ENCODE results near the gene DOP1A. TPM values are rescaled to one million over a fixed set of nuclear protein-coding genes. Genes with fewer than 3 reads are reported as not detected.

The DOP1A gene, protein sequence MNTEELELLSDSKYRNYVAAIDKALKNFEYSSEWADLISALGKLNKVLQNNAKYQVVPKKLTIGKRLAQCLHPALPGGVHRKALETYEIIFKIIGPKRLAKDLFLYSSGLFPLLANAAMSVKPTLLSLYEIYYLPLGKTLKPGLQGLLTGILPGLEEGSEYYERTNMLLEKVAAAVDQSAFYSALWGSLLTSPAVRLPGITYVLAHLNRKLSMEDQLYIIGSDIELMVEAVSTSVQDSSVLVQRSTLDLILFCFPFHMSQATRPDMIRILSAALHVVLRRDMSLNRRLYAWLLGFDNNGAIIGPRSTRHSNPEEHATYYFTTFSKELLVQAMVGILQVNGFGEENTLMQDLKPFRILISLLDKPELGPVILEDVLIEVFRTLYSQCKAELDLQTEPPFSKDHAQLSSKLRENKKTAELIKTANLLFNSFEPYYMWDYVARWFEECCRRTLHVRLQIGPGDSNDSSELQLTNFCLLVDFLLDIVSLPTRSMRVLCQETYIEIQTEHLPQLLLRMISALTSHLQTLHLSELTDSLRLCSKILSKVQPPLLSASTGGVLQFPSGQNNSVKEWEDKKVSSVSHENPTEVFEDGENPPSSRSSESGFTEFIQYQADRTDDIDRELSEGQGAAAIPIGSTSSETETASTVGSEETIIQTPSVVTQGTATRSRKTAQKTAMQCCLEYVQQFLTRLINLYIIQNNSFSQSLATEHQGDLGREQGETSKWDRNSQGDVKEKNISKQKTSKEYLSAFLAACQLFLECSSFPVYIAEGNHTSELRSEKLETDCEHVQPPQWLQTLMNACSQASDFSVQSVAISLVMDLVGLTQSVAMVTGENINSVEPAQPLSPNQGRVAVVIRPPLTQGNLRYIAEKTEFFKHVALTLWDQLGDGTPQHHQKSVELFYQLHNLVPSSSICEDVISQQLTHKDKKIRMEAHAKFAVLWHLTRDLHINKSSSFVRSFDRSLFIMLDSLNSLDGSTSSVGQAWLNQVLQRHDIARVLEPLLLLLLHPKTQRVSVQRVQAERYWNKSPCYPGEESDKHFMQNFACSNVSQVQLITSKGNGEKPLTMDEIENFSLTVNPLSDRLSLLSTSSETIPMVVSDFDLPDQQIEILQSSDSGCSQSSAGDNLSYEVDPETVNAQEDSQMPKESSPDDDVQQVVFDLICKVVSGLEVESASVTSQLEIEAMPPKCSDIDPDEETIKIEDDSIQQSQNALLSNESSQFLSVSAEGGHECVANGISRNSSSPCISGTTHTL (N-terminal part only)
- 2.1 to 3.0 TPM (median 2.4 TPM) in 5 replicates for total RNA-seq (2022; extraction: Qiagen RNA extraction)

DNA sequence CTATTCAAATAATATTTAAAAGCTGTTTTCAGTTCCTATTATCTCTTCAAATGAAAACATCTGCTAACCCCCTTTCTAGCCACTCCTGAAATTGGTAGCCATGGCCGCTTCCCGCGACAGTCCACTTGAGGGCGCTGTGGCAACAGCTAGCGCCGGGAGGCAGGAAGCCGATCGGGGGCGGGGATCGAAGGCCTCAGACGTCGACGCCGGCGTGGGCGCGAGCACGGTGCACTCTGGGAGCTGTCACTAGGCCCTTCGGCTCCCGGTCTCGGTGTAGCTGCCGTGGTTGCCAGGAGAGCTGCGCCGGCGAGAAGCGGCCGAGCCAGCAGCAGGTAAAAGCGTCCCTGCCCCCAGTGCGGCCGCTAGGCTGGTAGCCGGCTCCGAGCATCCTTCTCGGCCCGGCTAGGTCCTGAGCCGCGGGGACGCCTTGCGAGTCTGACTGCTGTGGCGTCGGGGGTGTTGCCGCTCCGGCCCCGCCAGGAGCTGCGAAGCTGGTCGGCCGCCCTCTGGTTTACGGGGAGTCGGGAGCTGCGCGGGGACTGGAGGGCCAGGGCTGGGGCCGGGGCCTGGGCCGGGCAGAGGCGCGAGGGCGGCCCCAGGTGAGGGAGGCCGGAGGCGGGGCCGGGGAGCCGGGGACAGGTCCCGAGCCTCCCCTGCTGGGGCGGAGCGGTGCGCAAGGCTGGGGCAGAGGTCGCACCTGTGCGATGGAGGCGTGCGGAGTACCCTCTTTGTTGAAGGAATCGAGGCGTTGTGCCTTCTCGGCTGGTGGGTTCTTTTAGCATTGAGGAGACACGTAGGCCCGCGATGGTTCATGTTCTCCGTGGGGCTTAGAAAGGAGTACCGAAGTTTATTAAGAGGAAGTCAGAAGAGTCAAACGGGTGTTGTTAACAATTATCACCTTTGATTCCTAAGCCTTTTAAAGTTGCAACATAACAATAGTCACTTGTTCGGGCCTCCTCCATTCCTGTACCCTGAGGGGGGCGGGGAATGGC is at the start of gene DOP1A:
Gene DOP1A (plus strand): TSS at position 224 of the 992 bp plus-strand sequence. CDS start 29,307 bp downstream, outside the sequence.

DNA sequence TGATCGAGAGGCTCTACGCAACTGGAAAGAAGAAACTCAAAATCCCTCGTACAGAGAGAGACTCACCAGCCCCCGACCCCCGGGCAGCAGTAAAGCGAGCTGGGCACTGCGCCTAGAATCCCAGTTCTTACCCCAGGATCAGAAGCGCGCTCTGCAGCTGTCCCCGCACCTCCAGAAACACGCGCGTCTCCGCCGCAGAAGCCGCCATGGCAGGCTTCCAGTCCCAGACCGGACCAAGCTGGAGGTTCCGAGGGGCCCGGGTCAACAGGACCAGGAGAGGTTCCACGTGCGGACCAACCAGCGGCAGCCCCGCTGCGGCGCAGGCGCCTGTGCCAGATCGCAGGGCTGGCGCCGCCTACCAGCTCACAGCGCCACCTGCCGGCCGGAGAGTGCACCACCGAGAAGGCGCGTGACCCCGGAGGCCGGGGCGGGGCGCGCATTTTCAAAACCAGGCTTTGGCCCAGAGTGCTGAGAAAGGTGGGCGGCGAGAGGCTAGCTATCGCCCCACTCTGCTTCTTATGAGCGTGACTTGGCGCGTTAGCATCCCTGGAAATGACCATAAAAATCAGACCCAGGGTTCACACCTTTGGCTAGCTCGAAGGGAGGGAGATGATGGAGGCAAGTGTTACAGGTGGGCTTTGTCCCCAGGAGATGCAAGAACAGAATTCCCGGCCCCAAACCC is 1.8 kb upstream of the DOP1A start, which contains the start of gene UBE3D:
Gene UBE3D (minus strand): TSS at position 331 of the 682 bp plus-strand sequence. CDS start 123 bp downstream, at position 208.

DNA sequence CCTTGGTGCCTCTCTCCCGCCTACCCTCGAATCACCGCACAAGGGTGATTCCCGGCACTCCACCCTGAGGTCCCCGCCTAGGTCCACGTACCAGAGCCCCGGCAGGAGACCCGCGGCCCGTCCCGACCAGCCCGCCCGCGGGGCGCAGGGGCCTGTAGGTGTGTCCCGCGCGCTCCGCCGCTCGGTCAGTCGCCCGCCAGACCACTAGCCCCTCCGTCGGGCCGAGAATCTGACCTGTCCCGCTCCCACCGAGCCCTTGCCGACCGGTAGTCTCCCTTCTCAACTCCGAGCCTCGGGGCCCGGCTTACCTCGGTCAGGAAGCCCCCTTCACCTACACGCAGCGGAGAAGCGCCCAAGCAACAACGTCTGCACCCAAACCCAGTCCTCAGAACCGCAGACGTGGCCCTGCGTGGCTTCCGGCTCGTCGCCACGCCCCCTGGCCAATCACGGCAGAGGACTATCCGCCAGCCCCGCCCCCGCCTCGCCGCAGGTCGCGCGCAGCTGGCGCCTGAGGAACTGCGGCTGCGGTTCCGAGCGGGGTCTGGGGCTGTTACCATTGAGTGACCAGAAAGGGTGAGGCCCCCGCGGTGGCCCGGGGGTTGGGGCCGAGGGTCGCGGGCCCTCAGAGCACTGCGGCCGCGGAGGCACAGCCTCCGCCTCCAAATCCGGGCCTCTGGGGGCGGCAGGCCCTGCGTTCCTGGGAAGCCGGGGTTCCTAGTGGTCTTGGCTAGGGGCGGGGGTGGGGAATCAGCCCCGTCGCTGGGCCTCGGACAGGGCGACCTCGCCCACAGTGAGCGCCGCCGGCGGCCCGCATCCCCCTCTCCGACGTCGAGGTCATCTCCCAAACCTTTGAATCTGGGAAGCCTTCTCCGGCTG is 125.6 kb downstream of the DOP1A start, which contains the start of the genes PGM3 and RWDD2A:
Gene PGM3 (minus strand): TSS at position 395 of the 876 bp plus-strand sequence. CDS start 2,253 bp downstream, outside the sequence.
Gene RWDD2A (plus strand): TSS at position 487 of the 876 bp plus-strand sequence. CDS start 1,095 bp downstream, outside the sequence.

Other genes with a start within 250 kb of the DOP1A start
- 3.8 to 4.2 TPM (median 3.9 TPM) in 5 replicates for gene UBE3D, start 1.8 kb upstream of the DOP1A start, total RNA-seq (2022; extraction: Qiagen RNA extraction)
- gene PGM3, start 125.6 kb downstream of the DOP1A start, total RNA-seq (2022; extraction: Qiagen RNA extraction), result 20.1 to 31.2 TPM (median 24.5 TPM) in 5 replicates
- 1.3 to 1.8 TPM (median 1.7 TPM) in 5 replicates for gene RWDD2A, start 125.7 kb downstream of the DOP1A start, total RNA-seq (2022; extraction: Qiagen RNA extraction)